ENCODE results near the gene SH3GL3. TPM values are rescaled to one million over a fixed set of nuclear protein-coding genes. Genes with fewer than 3 reads are reported as not detected.

SH3GL3 gene
- total and polyA plus RNA-seq, 2 of the 8 experiments (the other 6 are each of a cell fraction or from before 2014, with no cell fraction given) = 14.1 to 19.1 TPM

DNA sequence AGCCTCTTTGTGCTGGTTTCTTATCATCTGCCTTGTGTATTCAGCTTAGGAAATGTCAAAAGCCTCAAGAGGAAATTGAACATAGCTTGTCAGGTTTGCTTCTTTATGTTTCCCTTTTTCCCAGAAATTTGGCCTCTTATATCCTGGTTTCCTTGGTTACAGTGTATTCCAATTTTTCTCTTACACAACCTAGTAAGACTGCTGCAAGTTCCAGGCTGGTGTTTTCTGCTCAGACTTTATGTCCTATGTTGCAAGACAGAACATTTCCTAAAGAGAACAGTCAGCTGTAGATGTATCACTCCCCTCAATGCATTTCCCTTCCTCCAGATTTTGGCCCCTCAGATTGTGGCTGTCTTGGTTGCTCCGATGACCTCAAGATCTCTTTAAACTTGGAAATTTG is 102.5 kb downstream of the SH3GL3 start (continued):
- TF ChIP-seq SIRT6 (IDR thresholded peaks at IDR 0.05; ENCODE audit: low read length) (no peak), KDM4A (IDR thresholded peaks at IDR 0.05; ENCODE audit: low read depth, low read length, severe bottlenecking) (no peak), KDM1A (IDR thresholded peaks at IDR 0.05; ENCODE audit: borderline replicate concordance, low read length) (no peak), MAFK (IDR thresholded peaks at IDR 0.05; ENCODE audit: low read depth, low read length) (no peak)

All from H1 (cell line).